Measurements from ENCODE around the gene COL4A4.

- TF ChIP-seq EP300 (IDR thresholded peaks at IDR 0.05) (no peak), CTCF (IDR thresholded peaks at IDR 0.05) (no peak)
These were observed 3.8 kb downstream of the COL4A4 start for GRCh38 chr2:227160164-227160563.

Measured in tibial nerve (tissue), 4 donors.